Stimulated activated effector memory CD8-positive, alpha-beta T cell treated with anti-CD3 and anti-CD28 coated beads, Interleukin-12 subunit alpha, Interleukin-12 subunit beta, amount 100 ng/mL, for 72 hours (primary cell): Measurements from ENCODE around the gene SOX1.
A peak's percentile ranks its signal among the peaks of the same experiment; 100 is the strongest.

Experiments
- ATAC-seq: fragments of 150-1000 bp; cut with Tn5 transposase; 2 replicates; pipeline ENCODE4 v1.10.0; 2021
- DNase-seq, 2 donors: peaks; one replicate each; pipeline ENCODE4 v3.0.0; 2021 to 2022; ENCODE audit warnings: low spot score in 2 of 2
- H3K27ac Mint-ChIP-seq: one replicate; pipeline ENCODE4 v1.8.0; 2022; ENCODE audit warnings: mild to moderate bottlenecking, mixed read lengths
- H3K36me3 Mint-ChIP-seq: one replicate; pipeline ENCODE4 v1.8.0; 2022; ENCODE audit warnings: mild to moderate bottlenecking, mixed read lengths
- H3K4me1 Mint-ChIP-seq: one replicate; pipeline ENCODE4 v1.8.0; 2022; ENCODE audit warnings: mixed read lengths
- H3K4me3 Mint-ChIP-seq: one replicate; pipeline ENCODE4 v1.8.0; 2022; ENCODE audit warnings: mild to moderate bottlenecking, mixed read lengths
- H3K9me3 Mint-ChIP-seq: one replicate; pipeline ENCODE4 v1.8.0; 2022; ENCODE audit warnings: mixed read lengths

Gene SOX1

DNA sequence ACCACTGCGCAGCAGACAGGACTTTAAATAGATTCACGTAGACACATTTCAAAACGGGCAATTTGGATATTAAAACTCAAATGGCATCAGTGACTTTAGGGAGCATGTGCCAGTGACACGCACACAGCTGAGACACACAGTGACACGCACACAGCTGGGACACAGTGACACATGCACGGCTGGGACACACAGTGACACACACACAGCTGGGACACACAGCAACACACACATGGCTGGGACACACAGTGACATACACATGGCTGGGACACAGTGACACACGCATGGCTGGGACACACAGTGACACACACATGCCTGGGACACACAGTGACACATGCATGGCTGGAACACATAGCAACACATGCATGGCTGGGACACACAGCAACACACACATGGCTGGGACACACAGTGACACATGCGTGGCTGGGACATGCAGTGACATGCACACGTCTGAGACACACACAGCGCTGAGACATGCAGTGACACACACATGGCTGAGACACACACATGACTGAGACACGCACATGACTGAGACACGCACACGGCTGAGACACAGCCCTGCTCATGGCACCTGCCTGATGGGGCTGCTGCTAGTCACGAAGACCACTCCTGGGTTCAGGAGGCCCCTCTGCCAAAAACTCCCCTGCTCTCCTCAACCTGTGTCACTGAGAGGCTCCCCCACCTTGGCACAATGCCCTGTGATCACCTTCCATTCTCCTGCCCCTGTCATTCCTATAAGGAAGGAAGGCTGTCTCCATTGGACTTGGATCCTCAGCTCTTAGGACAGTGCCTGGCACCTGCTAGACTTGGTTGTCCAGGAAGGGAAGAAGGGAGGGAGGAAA, 52.5 kb downstream of the SOX1 start:
- DNase-seq (no peak), ATAC-seq (peak; percentile 27)
- Mint-ChIP-seq H3K4me3 (no peak overlapping the region), H3K9me3 (no peaks in the 10 kb centered on the region), H3K36me3 (no peaks in the 10 kb centered on the region), H3K4me1 (no peaks in the 10 kb centered on the region), H3K27ac (no peak overlapping the region)

DNA sequence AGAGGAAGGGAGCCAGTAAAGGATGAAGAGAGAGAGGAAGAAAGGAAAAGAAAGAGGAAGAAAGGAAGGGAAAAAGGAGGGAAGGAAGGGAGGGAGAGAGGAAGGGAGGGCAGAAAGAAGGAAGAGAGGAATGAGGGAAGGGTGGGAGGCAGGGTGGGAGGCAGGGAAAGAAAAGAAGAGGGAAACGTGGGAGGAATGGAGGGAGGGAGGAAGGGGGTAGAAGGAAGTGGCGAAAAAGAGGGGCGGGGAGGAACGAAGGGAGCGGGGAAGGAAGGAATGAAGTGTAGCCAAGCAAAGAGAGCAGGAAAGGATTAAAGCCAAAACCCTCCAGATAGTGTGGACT, 53.1 kb downstream of the SOX1 start:
- Mint-ChIP-seq H3K27ac (no peak overlapping the region), H3K9me3 (no peaks in the 10 kb centered on the region), H3K36me3 (no peaks in the 10 kb centered on the region), H3K4me3 (no peak overlapping the region), H3K4me1 (no peaks in the 10 kb centered on the region)
- ATAC-seq (no peak), DNase-seq (no peak)
